ENCODE data around the gene TRIM50.
"Not testable (repeated sequence)": the region's sequence is repeated elsewhere in the genome, so short reads cannot be mapped to it uniquely, and the experiment has no call there.

- not testable (repeated sequence) for TF ChIP-seq MXD4 (CRISPR knock-in tag; IDR thresholded peaks at IDR 0.05); JUN (CRISPR knock-in tag; IDR thresholded peaks at IDR 0.05); KDM3A (CRISPR knock-in tag; IDR thresholded peaks at IDR 0.05; ENCODE audit: low read depth); NFYB (CRISPR knock-in tag; IDR thresholded peaks at IDR 0.05); GZF1 (CRISPR knock-in tag; IDR thresholded peaks at IDR 0.05); SIN3A (IDR thresholded peaks at IDR 0.05; ENCODE audit: borderline replicate concordance, low read depth, low read length); FOXK1 (CRISPR knock-in tag; IDR thresholded peaks at IDR 0.05; ENCODE audit: borderline replicate concordance, low read depth); ELF1 (CRISPR knock-in tag; IDR thresholded peaks at IDR 0.05)
- TF ChIP-seq, protein P1, sequence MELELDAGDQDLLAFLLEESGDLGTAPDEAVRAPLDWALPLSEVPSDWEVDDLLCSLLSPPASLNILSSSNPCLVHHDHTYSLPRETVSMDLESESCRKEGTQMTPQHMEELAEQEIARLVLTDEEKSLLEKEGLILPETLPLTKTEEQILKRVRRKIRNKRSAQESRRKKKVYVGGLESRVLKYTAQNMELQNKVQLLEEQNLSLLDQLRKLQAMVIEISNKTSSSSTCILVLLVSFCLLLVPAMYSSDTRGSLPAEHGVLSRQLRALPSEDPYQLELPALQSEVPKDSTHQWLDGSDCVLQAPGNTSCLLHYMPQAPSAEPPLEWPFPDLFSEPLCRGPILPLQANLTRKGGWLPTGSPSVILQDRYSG (CRISPR knock-in tag; IDR thresholded peaks at IDR 0.05): not testable (repeated sequence)
- TF ChIP-seq, protein P2, sequence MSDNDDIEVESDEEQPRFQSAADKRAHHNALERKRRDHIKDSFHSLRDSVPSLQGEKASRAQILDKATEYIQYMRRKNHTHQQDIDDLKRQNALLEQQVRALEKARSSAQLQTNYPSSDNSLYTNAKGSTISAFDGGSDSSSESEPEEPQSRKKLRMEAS (IDR thresholded peaks at IDR 0.05): not testable (repeated sequence)
- TF ChIP-seq, protein P3, sequence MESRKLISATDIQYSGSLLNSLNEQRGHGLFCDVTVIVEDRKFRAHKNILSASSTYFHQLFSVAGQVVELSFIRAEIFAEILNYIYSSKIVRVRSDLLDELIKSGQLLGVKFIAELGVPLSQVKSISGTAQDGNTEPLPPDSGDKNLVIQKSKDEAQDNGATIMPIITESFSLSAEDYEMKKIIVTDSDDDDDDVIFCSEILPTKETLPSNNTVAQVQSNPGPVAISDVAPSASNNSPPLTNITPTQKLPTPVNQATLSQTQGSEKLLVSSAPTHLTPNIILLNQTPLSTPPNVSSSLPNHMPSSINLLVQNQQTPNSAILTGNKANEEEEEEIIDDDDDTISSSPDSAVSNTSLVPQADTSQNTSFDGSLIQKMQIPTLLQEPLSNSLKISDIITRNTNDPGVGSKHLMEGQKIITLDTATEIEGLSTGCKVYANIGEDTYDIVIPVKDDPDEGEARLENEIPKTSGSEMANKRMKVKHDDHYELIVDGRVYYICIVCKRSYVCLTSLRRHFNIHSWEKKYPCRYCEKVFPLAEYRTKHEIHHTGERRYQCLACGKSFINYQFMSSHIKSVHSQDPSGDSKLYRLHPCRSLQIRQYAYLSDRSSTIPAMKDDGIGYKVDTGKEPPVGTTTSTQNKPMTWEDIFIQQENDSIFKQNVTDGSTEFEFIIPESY (CRISPR knock-in tag; IDR thresholded peaks at IDR 0.05): not testable (repeated sequence)
- TF ChIP-seq, protein P4, sequence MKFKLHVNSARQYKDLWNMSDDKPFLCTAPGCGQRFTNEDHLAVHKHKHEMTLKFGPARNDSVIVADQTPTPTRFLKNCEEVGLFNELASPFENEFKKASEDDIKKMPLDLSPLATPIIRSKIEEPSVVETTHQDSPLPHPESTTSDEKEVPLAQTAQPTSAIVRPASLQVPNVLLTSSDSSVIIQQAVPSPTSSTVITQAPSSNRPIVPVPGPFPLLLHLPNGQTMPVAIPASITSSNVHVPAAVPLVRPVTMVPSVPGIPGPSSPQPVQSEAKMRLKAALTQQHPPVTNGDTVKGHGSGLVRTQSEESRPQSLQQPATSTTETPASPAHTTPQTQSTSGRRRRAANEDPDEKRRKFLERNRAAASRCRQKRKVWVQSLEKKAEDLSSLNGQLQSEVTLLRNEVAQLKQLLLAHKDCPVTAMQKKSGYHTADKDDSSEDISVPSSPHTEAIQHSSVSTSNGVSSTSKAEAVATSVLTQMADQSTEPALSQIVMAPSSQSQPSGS (CRISPR knock-in tag; IDR thresholded peaks at IDR 0.05): not testable (repeated sequence)
Measured at GRCh38 chr7:73297706-73298105, 30.2 kb downstream of the TRIM50 start.
